ENCODE measurements around the gene INPP4A. TPM values are rescaled to one million over a fixed set of nuclear protein-coding genes. Genes with fewer than 3 reads are reported as not detected.

INPP4A gene
- polyA plus RNA-seq, 1 donor (not counting 4 experiments of a cell fraction or from before 2014, with no cell fraction given), result 10.7 TPM

GRCh38 chr2:98511981-98512380, 67.3 kb downstream of the INPP4A start:
- dilution Hi-C loops (cut with MboI; ENCODE audit: extremely low pct_ligation_motif_present, low sequenced_read_pairs), result no loop called here

DNA sequence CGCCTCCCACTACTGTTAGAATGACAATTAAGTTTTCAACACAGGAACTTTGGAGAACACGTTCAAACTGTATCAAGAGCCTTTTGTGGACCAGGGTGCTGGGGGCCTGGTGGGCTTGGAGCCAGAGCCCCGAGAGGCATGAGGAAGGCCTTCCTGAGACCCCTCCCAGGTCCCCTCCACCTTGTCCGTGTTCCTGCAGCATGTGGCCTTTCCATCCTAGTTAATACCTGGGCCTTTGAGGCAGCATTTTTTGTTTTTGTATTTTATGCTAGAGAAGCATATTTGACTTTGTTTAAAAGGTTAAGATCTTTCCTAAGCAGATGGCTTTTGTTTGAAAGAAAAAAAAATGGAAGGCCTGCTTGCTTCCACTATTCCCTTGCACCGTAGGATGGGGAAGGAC, 68.0 kb downstream of the INPP4A start:
- no peak overlapping the region for H3K4me2 ChIP-seq (ENCODE audit: control insufficient read depth, extremely low read depth, insufficient read depth, low read depth, low read length)
- no peak overlapping the region for H3K4me3 ChIP-seq (ENCODE audit: control insufficient read depth in 2 of 3, extremely low read depth in 1 of 3, insufficient read depth in 2 of 3, low read depth in 1 of 3, low read length in 3 of 3)
- dilution Hi-C loops (cut with MboI; ENCODE audit: extremely low pct_ligation_motif_present, low sequenced_read_pairs), result no loop called here
- no peak for FAIRE-seq
- no peak overlapping the region for H3K9ac ChIP-seq (ENCODE audit: control insufficient read depth, extremely low read depth, insufficient read depth, low read length)
- no peaks in the 10 kb centered on the region for H3K36me3 ChIP-seq (ENCODE audit: control insufficient read depth in 2 of 2, extremely low read depth in 1 of 2, insufficient read depth in 2 of 2, low read length in 2 of 2)
- no peak for DNase-seq (ENCODE audit: low read depth, low spot score)
- H3K79me2 ChIP-seq (ENCODE audit: control insufficient read depth, insufficient read depth, low read length), result no peaks in the 10 kb centered on the region
- H3K27me3 ChIP-seq (ENCODE audit: control insufficient read depth, extremely low read depth, insufficient read depth, low read length), result no peaks in the 10 kb centered on the region
- H3K9me1 ChIP-seq (ENCODE audit: control insufficient read depth, extremely low read depth, insufficient read depth, low read length), result no peaks in the 10 kb centered on the region
- H3K9me3 ChIP-seq (ENCODE audit: control insufficient read depth, low read depth, low read length), result no peaks in the 10 kb centered on the region
- no peak for TF ChIP-seq EZH2 (IDR thresholded peaks at IDR 0.05; ENCODE audit: low read length)
- TF ChIP-seq CTCF (optimal IDR thresholded peaks at IDR 0.05 in 1 of 3, IDR thresholded peaks at IDR 0.05 in 1 of 3, conservative IDR thresholded peaks at IDR 0.05 in 1 of 3; ENCODE audit: extremely low read depth in 1 of 3, insufficient read depth in 2 of 3, low read length in 3 of 3), result no peak
- H2AFZ ChIP-seq (ENCODE audit: control insufficient read depth, low read length), result no peak overlapping the region
- H3K27ac ChIP-seq (ENCODE audit: control insufficient read depth, insufficient read depth, low read length), result no peak overlapping the region
- no peaks in the 10 kb centered on the region for H4K20me1 ChIP-seq (ENCODE audit: control insufficient read depth, extremely low read depth, insufficient read depth, low read length)
- no peaks in the 10 kb centered on the region for H3K4me1 ChIP-seq (ENCODE audit: control insufficient read depth, extremely low read depth, insufficient read depth, low read length)

More at GRCh38 chr2:98511981-98512380, 67.3 kb downstream of the INPP4A start:
- Histone ChIP-seq H3K79me2 (ENCODE audit: control insufficient read depth, insufficient read depth, low read length) (no peaks in the 10 kb centered on the region), H3K9me3 (ENCODE audit: control insufficient read depth, low read depth, low read length) (no peaks in the 10 kb centered on the region), H3K9me1 (ENCODE audit: control insufficient read depth, extremely low read depth, insufficient read depth, low read length) (no peaks in the 10 kb centered on the region), H3K4me3 (ENCODE audit: control insufficient read depth in 2 of 3, extremely low read depth in 1 of 3, insufficient read depth in 2 of 3, low read depth in 1 of 3, low read length in 3 of 3) (no peak overlapping the region), H3K4me2 (ENCODE audit: control insufficient read depth, extremely low read depth, insufficient read depth, low read depth, low read length) (no peak overlapping the region), H3K27me3 (ENCODE audit: control insufficient read depth, extremely low read depth, insufficient read depth, low read length) (no peaks in the 10 kb centered on the region), H3K36me3 (ENCODE audit: control insufficient read depth in 2 of 2, extremely low read depth in 1 of 2, insufficient read depth in 2 of 2, low read length in 2 of 2) (no peaks in the 10 kb centered on the region), H4K20me1 (ENCODE audit: control insufficient read depth, extremely low read depth, insufficient read depth, low read length) (no peaks in the 10 kb centered on the region), H2AFZ (ENCODE audit: control insufficient read depth, low read length) (no peak overlapping the region), H3K9ac (ENCODE audit: control insufficient read depth, extremely low read depth, insufficient read depth, low read length) (no peak overlapping the region), H3K4me1 (ENCODE audit: control insufficient read depth, extremely low read depth, insufficient read depth, low read length) (no peaks in the 10 kb centered on the region), H3K27ac (ENCODE audit: control insufficient read depth, insufficient read depth, low read length) (no peak overlapping the region)
- DNase-seq (ENCODE audit: low read depth, low spot score) (no peak), FAIRE-seq (no peak)
- TF ChIP-seq CTCF (optimal IDR thresholded peaks at IDR 0.05 in 1 of 3, IDR thresholded peaks at IDR 0.05 in 1 of 3, conservative IDR thresholded peaks at IDR 0.05 in 1 of 3; ENCODE audit: extremely low read depth in 1 of 3, insufficient read depth in 2 of 3, low read length in 3 of 3) (no peak), EZH2 (IDR thresholded peaks at IDR 0.05; ENCODE audit: low read length) (no peak)
